GM19438 (cell line): ENCODE data around the gene CAMTA1.

Source experiments
- ATAC-seq: cut with Tn5 transposase; IDR thresholded peaks from one replicate; pipeline ENCODE4 v1.9.1; 2021; ENCODE audit warnings: low read depth; ENCODE audit not compliant: unreplicated experiment

CAMTA1 gene

DNA sequence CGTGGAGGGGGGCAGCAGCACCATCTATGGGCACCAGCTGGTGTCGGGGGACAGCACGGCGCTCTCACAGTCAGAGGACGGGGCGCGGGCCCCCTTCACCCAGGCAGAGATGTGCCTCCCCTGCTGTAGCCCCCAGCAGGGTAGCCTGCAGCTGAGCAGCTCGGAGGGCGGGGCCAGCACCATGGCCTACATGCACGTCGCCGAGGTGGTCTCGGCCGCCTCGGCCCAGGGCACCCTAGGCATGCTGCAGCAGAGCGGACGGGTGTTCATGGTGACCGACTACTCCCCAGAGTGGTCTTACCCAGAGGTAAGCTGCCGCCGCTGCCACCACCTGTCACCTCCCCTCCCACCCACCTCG lies 879.6 kb downstream of the CAMTA1 start:
- ATAC-seq = no peak

DNA sequence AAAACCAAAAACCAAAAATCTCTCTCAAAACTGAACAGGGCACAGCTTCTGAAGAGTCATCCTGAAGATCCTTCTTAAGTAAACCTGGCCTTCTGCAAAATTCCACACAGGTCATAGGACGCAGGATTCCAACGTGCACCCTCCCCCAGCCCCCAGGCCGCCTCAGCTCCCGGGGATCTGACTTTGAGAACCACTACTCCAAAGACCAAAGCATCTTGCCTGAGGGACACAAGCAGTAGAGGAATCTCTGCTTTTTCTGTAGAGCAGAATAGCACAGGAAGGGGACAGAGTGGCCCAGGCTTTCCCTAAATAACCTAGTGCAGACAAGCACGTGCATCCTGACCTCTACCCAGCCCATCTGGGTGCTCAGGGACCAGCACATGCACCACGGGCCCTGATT lies 881.0 kb downstream of the CAMTA1 start:
- no peak for ATAC-seq

DNA sequence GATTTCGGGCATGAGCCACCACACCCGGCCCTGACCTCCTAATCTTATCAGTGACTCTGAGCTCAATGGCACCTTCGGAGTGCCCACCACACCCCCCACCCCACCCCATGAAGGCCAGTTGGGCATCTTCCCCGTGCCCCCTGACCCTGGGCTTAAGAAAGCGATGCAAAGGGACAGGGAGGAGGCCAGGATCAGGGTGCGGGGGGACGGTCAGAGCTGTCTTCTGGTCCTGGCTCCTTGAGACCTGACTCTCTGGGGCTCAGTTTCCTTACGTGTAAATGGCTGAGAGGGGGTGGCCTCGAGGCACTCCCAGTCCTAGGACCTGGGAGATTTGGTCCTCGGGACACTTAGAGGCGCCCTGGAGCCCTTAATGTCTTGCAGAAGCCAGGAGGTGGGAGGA lies 881.9 kb downstream of the CAMTA1 start:
- ATAC-seq = no peak

DNA sequence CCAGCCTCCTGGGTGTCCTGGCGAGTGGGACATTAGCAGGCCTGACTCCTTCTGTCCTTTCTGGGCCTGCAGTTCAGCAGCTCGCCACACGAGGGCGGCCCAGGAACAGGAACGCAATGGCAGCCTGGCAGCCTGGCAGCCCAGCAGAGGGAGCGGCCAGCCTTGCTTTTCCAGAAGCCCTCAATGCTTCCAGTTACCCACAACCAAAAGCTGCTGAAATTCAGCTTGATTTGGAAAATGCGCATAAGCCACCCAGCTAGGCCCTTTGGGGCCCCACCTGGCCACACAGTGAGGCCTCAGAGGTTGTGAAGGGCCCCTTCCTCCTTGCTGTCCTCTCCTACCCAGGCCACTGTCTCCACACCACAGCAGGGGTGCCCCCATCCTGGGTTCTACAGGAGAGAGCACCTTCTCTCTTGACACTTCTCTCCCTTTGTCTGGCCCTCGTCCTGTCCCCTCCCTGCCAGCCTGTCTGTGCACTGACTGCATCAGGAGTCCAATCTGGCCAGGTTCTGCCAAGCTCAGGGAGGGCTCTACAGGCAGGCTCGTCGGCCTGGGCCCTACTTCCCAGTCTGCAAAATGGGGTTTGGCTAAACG lies 882.5 kb downstream of the CAMTA1 start:
- no peak for ATAC-seq

DNA sequence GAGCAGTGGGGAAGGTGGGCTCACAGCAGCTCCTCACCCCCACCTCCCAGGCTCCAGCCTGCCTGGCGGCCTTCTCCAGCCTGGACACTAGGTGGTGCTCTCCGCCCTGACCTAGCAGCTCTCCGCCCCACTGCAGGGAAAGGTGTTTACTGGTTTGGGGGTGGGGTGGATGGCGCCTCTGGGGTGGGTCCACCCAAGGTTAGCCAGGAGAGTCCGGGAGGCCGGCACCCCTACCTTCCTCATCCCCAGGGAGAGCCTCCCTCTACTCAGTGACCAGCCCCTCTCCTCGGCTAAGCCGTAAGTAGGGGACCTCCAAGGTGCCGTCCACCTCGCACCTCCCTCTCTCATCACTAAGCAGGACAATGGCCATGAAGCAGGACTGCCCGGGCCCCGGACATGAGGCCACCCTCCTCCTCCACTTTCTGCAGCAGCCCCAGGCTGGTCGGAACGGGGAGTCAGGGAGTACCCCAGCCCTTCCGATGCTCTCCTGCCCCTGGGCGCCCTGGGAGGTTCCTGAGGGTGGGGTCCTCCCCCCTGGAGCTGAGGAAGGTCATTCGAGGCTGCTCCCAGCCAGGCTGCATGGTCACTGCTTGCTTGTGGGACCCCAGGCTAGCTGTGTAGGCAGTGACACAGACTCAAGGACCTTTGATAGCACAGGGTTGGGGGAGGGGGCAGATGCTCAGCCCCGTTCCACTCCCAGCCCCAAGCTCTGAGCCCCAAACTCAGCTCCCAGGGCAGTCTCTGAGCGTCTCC lies 884.5 kb downstream of the CAMTA1 start:
- ATAC-seq = no peak

DNA sequence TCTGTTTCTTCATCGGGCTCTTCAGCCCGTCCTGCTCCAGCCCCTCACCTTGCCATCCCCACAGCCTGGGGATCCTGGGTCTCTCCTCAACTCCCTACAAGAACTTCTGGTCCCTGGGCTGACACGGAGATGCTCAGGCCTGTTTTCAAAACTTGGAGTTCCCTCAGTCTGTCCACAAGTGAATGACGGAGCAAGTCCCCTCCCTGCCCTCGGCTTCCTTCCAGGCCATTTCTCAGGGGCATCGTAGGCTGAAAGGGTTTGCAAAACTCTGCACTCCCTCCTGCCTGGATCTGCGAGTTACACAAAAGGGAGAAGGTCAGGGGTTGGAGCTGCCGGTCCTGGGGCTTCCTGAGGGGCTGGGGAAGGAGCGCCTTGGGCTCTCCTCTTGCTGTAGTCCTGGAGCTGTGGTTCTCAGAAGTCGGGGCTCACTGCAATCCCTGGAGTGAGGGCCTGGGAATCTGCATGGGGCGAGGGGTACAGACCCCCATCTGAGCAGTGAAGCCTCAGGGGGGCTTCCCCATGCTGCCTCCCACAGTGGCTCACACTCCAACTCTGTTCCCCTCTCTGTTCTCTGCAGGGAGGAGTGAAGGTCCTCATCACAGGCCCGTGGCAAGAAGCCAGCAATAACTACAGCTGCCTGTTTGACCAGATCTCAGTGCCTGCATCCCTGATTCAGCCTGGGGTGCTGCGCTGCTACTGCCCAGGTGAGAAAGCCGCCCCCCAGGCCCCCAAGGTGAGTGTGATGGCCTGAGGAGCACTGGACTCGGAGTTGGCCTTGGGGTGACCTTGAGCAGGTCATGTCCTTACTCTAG lies 885.3 kb downstream of the CAMTA1 start:
- ATAC-seq = no peak

DNA sequence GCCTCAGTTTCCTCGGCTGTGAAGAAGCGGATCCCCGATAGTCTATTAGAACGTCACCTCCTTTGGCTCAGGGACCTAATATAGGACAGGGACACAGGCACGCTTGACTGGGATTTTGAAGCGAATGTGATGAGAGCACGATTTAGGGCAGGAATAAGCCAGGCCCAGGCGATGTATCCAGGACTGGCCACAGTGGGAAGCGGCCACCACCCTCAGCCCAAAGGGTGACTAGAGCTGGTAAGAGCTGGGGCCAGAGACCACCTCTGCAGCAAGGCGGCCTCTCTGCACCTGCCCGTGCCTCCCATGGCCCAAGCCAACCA lies 885.9 kb downstream of the CAMTA1 start:
- no peak for ATAC-seq

DNA sequence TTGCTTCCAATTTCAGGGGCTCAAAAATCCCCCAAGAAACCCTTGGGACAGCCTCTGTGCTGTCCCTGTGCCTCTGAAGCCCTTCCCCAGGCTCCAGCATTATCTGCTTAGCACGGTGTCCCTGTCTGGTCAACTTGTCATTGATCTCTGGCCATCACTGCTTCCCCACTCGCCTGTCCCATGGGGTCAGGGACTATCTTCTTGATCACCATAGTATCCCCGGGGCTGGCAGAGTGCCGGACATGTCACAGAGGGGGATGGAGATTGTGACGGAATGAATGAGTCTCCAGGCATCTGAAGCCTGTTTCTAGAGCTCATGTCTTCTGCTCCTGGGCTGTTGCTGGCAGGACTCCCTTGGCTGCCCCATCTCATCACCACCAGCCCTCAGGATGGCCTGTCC lies 886.4 kb downstream of the CAMTA1 start:
- ATAC-seq = no peak

DNA sequence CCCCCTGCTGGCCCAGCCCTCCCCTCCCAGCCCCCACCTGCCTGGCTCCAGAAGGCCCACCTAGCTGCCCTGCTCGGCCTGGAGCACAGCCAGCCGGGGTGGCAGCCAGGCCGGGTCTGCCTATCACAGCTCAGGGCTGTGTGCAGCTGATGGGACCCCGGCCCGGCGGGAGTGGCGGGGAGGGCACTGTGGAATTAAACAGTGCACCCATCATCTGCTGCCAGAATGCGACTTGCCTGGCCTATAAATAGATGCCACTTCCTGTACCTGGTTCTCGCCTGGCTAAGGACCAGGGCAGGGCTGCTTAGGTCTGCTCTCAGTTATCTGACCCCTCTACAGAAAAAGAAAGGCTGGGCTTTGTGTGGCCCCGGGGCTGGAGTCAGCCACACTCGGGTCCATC lies 887.6 kb downstream of the CAMTA1 start:
- ATAC-seq = no peak

DNA sequence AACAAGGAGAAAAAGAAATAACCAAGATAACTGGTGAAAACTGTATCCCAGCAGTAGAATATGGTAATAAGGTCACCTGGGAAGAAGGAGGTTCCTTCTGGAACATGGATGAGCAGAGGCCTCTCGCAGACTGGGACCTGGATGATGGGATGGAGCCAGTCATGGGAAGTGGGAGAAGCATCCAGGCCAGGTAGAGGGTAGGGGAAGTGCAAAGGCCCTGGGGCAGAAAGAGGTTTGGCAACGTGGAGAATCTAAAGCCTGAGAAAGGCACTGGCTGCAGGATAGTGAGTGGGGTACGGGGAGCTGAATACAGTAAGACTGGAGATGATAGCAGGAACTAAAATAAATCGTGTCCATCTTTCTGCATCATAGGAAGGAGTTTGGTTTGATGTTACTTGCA lies 889.7 kb downstream of the CAMTA1 start:
- no peak for ATAC-seq

DNA sequence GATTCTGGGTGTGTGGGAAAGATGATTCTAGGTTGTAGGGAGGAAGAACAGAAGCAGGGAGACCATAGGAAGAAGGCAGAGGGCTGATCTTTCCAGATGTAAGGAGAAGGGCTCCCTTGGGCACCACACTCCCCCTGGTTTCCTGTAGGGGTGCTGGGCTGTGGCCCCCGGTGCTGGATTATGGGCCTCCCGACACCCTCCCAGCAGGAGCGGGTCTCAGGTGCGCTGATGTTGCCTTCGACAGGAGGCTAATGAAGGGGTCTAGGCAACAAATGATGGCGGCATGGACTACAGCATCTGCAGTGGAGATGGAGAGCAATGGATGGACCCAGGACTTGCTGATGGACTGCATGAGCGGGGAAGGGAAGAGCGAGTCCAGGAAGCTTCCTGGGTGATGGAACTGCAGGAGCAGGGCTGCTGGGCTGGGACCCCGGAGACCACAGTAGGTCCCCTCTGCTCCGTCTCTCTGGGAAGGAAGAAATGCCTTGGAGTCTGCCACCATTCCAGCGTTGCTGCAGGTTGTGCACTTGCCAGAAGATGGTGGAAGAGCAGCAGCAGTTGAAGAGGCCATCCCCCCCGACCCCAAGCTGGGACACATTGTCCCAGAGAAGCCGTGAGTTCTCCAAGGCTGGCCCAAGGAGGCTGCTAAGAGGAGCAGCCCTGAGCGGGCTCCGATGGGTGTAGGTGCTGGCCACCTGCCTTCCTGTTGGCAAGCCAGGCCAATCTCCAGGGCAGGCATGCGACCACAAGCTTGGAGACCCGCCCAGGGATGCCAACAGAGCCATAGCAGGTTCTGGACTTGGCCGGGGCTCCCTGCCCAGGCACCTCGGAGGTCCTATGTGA lies 890.4 kb downstream of the CAMTA1 start:
- no peak for ATAC-seq

DNA sequence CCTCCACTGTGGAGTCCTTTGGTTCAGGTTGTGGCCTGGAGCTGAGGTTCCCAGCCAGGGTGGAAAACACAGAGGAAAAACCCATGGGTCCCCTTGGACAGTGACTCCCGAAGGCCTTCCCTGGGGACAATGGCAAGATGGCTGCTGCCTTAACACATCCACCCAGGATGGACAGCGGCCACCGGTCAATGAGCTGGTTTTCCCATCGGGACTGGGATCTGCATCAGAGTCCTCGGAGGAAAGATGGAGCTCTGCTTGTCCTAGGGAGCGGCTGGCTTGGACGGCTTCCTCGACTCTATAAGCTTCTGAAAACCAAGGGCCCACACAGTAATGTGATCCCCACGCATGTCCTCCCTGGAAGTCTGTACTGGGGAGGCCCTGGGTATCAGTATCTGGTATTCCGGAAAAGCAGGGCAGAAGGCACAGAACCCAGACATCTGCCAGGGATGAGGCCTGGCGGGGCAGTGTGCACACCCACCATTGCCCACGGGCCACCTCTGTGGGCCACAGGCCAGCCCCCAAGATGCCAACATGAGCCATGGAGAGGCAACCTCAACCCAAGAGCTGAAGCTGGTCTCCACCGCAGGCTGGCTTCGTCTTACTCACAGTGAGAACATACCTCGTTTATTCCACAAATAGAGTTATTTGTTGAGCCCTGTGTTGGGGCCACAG lies 891.2 kb downstream of the CAMTA1 start:
- ATAC-seq = no peak

DNA sequence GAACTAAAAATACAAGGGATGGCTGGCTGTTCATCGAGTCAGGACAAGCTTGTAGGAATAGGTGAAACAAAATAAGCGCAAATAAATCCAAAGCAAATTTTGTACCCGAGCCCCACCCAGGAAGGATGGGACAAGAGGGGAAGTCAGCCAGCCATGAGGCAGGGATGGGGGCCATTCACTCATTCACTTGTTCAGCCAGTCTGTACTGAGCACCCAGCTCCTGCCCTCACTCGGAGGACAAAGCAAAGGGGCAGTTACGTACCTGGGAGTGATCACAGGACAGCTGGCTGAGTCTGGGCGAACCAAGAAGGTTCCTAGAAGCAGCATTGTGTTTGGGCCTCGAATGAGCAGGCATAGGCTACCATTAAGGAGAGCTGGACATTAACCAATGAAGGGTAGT lies 891.9 kb downstream of the CAMTA1 start:
- no peak for ATAC-seq

DNA sequence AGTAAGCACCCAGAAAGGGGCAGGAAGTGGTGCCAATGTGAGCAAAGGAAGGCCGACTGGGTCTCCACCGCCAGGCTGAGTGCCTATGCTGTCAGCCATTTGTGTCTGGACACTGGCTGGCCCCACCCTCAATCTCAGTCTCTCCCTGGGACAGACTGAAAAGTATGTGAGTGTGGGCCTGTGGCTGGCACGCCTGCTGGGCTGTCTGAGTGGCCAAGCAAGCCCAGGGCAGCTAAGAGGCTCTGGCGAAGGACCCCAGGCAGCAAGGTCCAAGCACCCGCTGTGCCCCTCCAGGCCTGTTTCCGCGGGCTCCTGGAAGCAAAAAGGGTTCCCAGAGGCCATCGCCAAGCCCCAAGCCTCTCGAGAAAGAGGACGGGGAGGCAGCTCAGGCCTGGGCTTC lies 892.6 kb downstream of the CAMTA1 start:
- no peak for ATAC-seq

DNA sequence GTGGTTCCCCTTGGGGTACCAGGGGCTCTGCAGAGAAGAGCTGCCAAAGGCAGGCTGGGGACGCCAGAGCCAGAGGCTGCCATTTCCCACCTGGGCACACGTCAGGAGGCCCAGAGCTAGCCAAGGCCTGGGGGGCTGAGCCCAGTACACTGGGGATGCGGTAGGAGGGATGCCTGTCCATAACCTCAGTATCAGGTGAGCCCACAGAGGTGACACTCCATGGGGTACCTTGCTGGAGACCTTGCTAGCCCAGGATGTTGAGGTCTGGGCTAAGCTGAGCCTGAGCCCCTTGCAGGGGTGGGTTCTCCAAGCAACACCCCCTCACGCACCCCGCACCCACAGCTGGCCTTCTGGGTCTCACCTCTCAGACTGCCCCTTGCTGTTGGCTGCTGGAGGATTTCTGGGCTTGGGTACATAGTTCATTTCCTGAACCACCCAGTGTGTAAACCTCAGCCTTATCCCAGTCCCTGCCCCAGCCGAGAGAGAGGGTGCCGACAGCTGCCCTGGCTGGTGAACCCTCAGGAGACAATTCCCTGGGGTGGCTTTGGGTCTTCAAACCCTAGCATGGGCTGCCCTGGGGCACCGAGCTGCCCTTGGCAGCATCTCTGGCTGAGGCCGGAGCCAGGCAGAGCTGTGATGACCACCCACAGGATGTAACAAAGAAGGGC lies 893.4 kb downstream of the CAMTA1 start:
- no peak for ATAC-seq

DNA sequence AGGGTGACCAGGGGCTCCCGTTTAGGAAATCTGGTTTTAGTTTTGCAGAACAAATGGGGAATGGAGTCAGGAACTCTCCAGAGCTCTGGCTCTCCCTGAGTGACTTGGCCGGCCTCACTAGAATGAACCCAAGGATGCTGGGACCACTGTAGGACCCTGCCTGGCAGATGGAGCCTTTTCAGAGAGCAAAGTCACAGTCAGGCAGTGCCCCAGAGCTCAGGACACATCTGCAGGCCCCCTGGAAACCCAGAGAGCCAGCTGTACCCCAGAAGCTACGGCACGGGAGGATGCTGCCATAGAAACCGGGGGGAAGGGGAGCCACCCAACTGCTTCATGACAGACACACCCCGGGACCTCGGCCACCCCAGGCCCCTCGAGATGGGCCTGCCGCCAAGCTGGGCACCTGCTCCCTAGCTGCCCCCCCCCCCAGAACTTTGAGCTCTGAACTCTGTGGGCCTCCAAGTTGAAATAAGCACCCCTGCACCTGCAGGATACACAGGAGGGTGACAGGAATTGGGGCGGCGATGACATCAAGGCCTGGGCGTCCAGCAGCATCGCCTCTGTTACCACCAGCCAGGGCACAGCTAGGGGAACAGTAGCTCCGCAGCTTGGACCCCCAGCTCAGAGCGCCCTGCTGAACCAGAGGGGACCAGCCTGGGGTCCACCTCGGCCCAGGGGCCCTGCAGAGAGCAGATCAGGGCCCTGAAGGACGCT lies 894.1 kb downstream of the CAMTA1 start:
- no peak for ATAC-seq

DNA sequence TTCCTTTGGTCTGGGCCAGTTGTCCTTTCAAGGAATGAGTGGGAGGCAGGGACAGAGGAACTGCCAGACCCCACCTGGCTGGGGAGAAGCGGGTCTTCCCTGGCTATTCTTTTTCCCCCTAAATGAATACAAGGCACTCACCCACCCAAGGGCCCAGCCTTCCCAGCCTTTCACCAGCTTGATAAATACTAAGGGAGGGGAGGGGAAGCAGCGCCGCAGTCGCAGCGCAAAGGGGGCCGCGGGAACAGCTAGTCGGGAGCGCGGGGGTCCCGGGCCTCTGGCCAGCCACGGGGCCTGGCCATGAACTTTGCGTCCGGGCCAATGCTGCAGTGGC lies 894.6 kb downstream of the CAMTA1 start:
- no peak for ATAC-seq

DNA sequence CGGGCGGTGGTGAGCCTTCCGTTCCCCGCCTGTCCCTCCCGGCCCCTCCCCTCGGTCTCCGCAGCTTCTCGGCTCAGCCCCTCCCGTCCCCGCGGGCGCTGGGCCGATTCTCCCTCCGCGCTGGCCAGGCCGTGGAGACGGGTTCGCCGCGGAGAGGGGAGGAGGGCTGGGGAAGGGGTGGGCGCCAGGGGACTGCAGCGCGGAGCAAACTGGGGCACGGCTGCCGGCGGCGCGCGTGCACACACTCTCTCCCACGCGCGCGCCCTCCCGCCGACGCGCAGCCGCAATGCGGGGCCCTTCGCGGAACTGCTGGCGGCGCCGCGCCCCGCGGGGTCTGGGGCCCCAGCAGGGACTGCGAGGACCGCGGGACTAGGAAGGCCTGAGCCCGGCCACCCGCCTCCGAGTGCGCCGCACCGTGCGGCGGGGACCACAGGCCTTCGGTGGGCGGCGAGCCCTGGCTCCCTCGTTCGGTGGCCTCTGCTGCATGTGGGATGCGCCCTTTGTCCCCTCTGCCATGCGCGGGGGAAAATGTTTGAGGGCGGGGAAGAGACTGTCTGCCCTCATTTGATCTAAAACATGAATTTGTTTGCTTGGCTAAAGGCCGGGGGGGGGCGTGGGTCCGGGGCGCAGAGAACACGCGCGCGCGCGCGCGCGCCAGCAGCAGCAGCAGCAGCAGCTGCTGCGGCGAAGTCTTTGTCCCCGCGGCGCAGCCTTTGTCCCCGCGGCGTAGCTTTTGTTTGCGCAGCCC lies 895.1 kb downstream of the CAMTA1 start:
- ATAC-seq = no peak

DNA sequence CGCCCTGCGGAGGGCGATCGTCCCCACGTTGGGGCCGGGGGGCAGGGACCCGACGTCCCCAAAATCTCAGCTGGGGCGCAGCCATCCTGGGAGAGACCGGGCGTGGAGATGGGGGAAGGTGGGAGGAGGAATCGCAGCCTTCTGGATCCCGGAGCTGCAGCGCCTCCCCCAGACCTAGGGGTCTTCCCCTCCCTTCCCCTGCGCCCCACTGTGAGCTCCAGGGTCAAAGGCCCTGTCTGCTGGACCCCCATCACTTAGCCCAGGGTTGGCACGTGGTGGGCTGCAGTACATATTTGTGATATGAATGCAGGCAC lies 895.7 kb downstream of the CAMTA1 start:
- ATAC-seq = no peak
